ENCODE measurements around the gene GCAT.

The GCAT gene

GRCh38 chr22:37842015-37842793 is 34.5 kb downstream of the GCAT start:
- no peak for TF ChIP-seq L3MBTL2 (conservative IDR thresholded peaks at IDR 0.05)
- TF ChIP-seq LEF1 (IDR thresholded peaks at IDR 0.05; ENCODE audit: borderline replicate concordance), result no peak
- no peak for TF ChIP-seq TARDBP (IDR thresholded peaks at IDR 0.05)
- TF ChIP-seq SP1 (IDR thresholded peaks at IDR 0.05), result no peak
- no peak for TF ChIP-seq FOXA1 (IDR thresholded peaks at IDR 0.05)
- TF ChIP-seq SUZ12 (IDR thresholded peaks at IDR 0.05), result no peak
- no peak for TF ChIP-seq NFRKB (IDR thresholded peaks at IDR 0.05)
- TF ChIP-seq ELF4 (IDR thresholded peaks at IDR 0.05), result no peak
- no peak for TF ChIP-seq CTBP1 (IDR thresholded peaks at IDR 0.05; ENCODE audit: borderline replicate concordance)
- TF ChIP-seq, protein P1, sequence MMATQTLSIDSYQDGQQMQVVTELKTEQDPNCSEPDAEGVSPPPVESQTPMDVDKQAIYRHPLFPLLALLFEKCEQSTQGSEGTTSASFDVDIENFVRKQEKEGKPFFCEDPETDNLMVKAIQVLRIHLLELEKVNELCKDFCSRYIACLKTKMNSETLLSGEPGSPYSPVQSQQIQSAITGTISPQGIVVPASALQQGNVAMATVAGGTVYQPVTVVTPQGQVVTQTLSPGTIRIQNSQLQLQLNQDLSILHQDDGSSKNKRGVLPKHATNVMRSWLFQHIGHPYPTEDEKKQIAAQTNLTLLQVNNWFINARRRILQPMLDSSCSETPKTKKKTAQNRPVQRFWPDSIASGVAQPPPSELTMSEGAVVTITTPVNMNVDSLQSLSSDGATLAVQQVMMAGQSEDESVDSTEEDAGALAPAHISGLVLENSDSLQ (IDR thresholded peaks at IDR 0.05), result no peak
- ChIA-PET CTCF (interaction anchor here (2.7 kb wide), 1 partner anchor 25 kb away, joined by 8 read pairs; no protein-coding TSS in a partner anchor), POLR2A (interaction anchor here (1.9 kb wide), 1 partner anchor 24 kb away, joined by 5 read pairs; no protein-coding TSS in a partner anchor)
- no peak for DNase-seq (ENCODE audit: extremely low spot score)

DNA sequence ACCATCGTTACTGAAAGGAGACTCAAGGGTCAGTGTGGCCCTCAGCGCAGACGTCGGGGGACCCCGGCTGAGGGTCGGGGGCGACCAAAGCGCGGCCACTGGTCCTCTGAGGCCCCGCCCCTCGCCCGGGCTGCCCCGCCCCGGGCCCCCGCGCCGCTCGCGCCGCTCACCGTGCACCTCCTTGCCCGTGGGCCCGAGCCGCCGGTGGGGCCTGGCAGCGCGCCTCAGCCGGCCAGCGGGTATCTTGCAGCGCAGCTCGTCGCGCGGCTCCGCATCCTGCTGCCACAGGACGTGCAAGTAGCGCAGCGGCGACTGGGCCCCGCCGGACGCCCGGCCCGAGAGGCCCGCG is 36.0 kb downstream of the GCAT start:
- ChIA-PET POLR2A (interaction anchor here (0.6 to 2.0 kb wide), 14 partner anchors 8 to 338 kb away, joined by 3 to 20 read pairs (median 4); partner anchors contain the start of genes GALR3, GCAT, MICALL1 and PDXP), CTCF (interaction anchor here (0.6 to 2.7 kb wide), 6 partner anchors 16 to 108 kb away, joined by 3 to 9 read pairs (median 6); no protein-coding TSS in a partner anchor)
- peak; percentile 67 for DNase-seq (ENCODE audit: extremely low spot score)

GRCh38 chr22:37844904-37845329 is 37.2 kb downstream of the GCAT start:
- no peak for DNase-seq (ENCODE audit: extremely low spot score)
- TF ChIP-seq BHLHE40 (IDR thresholded peaks at IDR 0.05; ENCODE audit: borderline replicate concordance), result no peak
- TF ChIP-seq NFRKB (IDR thresholded peaks at IDR 0.05), result no peak
- no peak for TF ChIP-seq ELF4 (IDR thresholded peaks at IDR 0.05)
- TF ChIP-seq LEF1 (IDR thresholded peaks at IDR 0.05; ENCODE audit: borderline replicate concordance), result no peak
- TF ChIP-seq CTBP1 (IDR thresholded peaks at IDR 0.05; ENCODE audit: borderline replicate concordance), result no peak
- no peak for TF ChIP-seq FOXM1 (IDR thresholded peaks at IDR 0.05; ENCODE audit: borderline replicate concordance)
- no peak for TF ChIP-seq FOXK2 (IDR thresholded peaks at IDR 0.05)
- no peak for TF ChIP-seq FOXA1 (IDR thresholded peaks at IDR 0.05)
- no peak for TF ChIP-seq TARDBP (IDR thresholded peaks at IDR 0.05)
- TF ChIP-seq, protein P1 (IDR thresholded peaks at IDR 0.05), result no peak
- TF ChIP-seq L3MBTL2 (conservative IDR thresholded peaks at IDR 0.05), result no peak
- no peak for TF ChIP-seq ZNF384 (IDR thresholded peaks at IDR 0.05)
- TF ChIP-seq ARNT (IDR thresholded peaks at IDR 0.05), result no peak
- TF ChIP-seq SUZ12 (IDR thresholded peaks at IDR 0.05), result no peak
- no peak for TF ChIP-seq SP1 (IDR thresholded peaks at IDR 0.05)
- TF ChIP-seq HDGF (IDR thresholded peaks at IDR 0.05; ENCODE audit: borderline replicate concordance), result no peak
- CTCF ChIA-PET, result interaction anchor here (1.4 to 2.7 kb wide), 2 partner anchors 18 to 27 kb away, joined by 8 to 9 read pairs; no protein-coding TSS in a partner anchor
- POLR2A ChIA-PET, result interaction anchor here (0.7 to 2.0 kb wide), 5 partner anchors 12 to 466 kb away, joined by 3 to 20 read pairs (median 5); partner anchors contain the start of genes GCAT and MICALL1

More for the DNA sequence above, 36.0 kb downstream of the GCAT start:
- no peak for TF ChIP-seq ELF4 (IDR thresholded peaks at IDR 0.05)
- TF ChIP-seq SUZ12 (IDR thresholded peaks at IDR 0.05), result no peak
- TF ChIP-seq ARNT (IDR thresholded peaks at IDR 0.05), result no peak
- no peak for TF ChIP-seq BHLHE40 (IDR thresholded peaks at IDR 0.05; ENCODE audit: borderline replicate concordance)
- no peak for TF ChIP-seq SP1 (IDR thresholded peaks at IDR 0.05)
- no peak for TF ChIP-seq TARDBP (IDR thresholded peaks at IDR 0.05)

- TF ChIP-seq LEF1 (IDR thresholded peaks at IDR 0.05; ENCODE audit: borderline replicate concordance) (no peak), FOXM1 (IDR thresholded peaks at IDR 0.05; ENCODE audit: borderline replicate concordance) (no peak), CTBP1 (IDR thresholded peaks at IDR 0.05; ENCODE audit: borderline replicate concordance) (no peak), ARNT (IDR thresholded peaks at IDR 0.05) (no peak), HDGF (IDR thresholded peaks at IDR 0.05; ENCODE audit: borderline replicate concordance) (no peak)
- TF ChIP-seq, protein P1 (IDR thresholded peaks at IDR 0.05), result no peak
- ChIA-PET POLR2A (no interaction called here), CTCF (interaction anchor here (0.6 kb wide), 1 partner anchor 12 kb away, joined by 3 read pairs; no protein-coding TSS in a partner anchor)
- no peak for DNase-seq (ENCODE audit: extremely low spot score)
Observed at GRCh38 chr22:37846433-37846832, 38.7 kb downstream of the GCAT start.

DNA sequence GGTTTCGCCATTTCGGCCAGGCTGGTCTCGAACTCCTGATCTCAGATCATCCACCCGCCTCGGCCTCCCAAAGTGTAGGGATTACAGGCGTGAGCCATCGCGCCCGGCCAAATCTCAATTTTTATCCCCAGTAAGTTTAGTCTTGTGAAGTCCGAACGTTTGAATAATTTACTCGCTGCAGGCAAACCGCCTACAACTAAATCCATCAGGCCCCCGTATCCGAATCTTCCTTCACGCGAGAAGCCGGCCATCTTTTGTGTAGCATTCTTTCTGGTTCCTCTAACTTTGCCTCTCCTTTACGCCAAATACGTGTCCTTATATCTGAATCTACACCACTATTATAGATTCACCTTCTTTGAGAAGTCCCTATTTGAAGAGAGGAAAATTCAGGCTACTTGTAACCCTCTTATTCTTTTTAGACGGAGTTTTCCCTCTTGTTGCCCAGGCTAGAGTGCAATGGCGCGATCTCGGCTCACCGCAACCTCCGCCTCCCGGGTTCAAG is 40.9 kb downstream of the GCAT start:
- POLR2A ChIA-PET, result interaction anchor here (0.9 to 2.7 kb wide), 4 partner anchors 12 to 45 kb away, joined by 3 to 8 read pairs (median 4); no protein-coding TSS in a partner anchor
- CTCF ChIA-PET, result no interaction called here
- TF ChIP-seq FOXM1 (IDR thresholded peaks at IDR 0.05; ENCODE audit: borderline replicate concordance) (no peak), FOXA1 (IDR thresholded peaks at IDR 0.05) (no peak), NFRKB (IDR thresholded peaks at IDR 0.05) (no peak)
- peak; percentile 47 for DNase-seq (ENCODE audit: extremely low spot score)

Data from HEK293T (cell line).